HCT116 (cell line): Measurements from ENCODE around the gene RENBP. TPM values are rescaled to one million over a fixed set of nuclear protein-coding genes. Genes with fewer than 3 reads are reported as not detected.

Experiments
- ATAC-seq: fragments of 200-7000 bp; cut with Tn5 transposase; 2 replicates; pipeline ENCODE4 v1.9.1; 2020; ENCODE audit warnings: mild to moderate bottlenecking, moderate library complexity
- BruUV-seq: library from RNA; stranded (reverse); fragments of 400-500 nt; replicated peaks from 2 replicates; lab custom pipeline; 2021; lab: Mats Ljungman, UMichigan
- CTCF ChIA-PET: fragments of 300-600 bp; sonication (Branson Sonifier 250); formaldehyde crosslinking; loops from one replicate; lab custom pipeline; 2021; ENCODE audit warnings: antibody characterized with exemption; lab: Charles Lee
- POLR2A ChIA-PET: fragments of 300-600, 350-600 bp; sonication (Branson Sonifier 250); formaldehyde crosslinking; loops from one replicate; lab custom pipeline; 2021; ENCODE audit warnings: antibody characterized with exemption; lab: Charles Lee
- RAD21 ChIA-PET, 2 experiments: fragments of 300-600 bp; sonication (Branson Sonifier 250); formaldehyde crosslinking; loops; one replicate each; lab custom pipeline; 2023; ENCODE audit warnings: low total read pairs in 2 of 2; ENCODE audit not compliant: uncharacterized antibody in 2 of 2, unreplicated experiment in 2 of 2, low non-redundant PET in 1 of 2; lab: Charles Lee
- DNase-seq: peaks from one replicate; pipeline ENCODE4 v3.0.0-alpha.2; 2010; ENCODE audit warnings: low read depth, low spot score
- H2AFZ ChIP-seq: fragments of 200-600 bp; shearing (Covaris generic), sonication (generic); 2 replicates; pipeline ENCODE4 v1.6.1; 2017; ENCODE audit warnings: low read depth, mixed run types, mixed read lengths, antibody characterized with exemption, low read length; ENCODE audit not compliant: poor library complexity, severe bottlenecking
- H3K27ac ChIP-seq: 2 replicates; pipeline ENCODE4 v1.5.1; 2012; ENCODE audit warnings: low read depth, low read length
- H3K27me3 ChIP-seq: fragments of 200-600 bp; sonication (generic); 2 replicates; pipeline ENCODE4 v1.6.1; 2016; ENCODE audit warnings: mixed run types, low read length, mixed read lengths; ENCODE audit not compliant: insufficient read depth
- H3K36me3 ChIP-seq, 2 experiments: fragments of 200-500 bp in 1 of 2; fragments of 200-600 bp in 1 of 2; sonication (Bioruptor generic) in 1 of 2; sonication (generic) in 1 of 2; 2 replicates each; pipeline versions ENCODE4 v1.5.1 to v1.6.1; 2014 to 2016; ENCODE audit warnings: low read length in 2 of 2, inconsistent platforms in 1 of 2, mixed read lengths in 1 of 2, mixed run types in 1 of 2; ENCODE audit not compliant: insufficient read depth in 2 of 2, control insufficient read depth in 1 of 2
- H3K4me1 ChIP-seq, 2 experiments: fragments of 200-600 bp in 1 of 2; sonication (generic) in 1 of 2; 2 replicates each; pipeline versions ENCODE4 v1.5.1 to v1.6.1; 2012 to 2017; ENCODE audit warnings: low read length in 2 of 2, inconsistent platforms in 1 of 2, mild to moderate bottlenecking in 1 of 2, mixed read lengths in 1 of 2, mixed run types in 1 of 2, moderate library complexity in 1 of 2; ENCODE audit not compliant: insufficient read depth in 2 of 2, control insufficient read depth in 1 of 2
- H3K4me2 ChIP-seq: fragments of 200-600 bp; sonication (generic); 2 replicates; pipeline ENCODE4 v1.6.1; 2017; ENCODE audit warnings: mixed run types, low read length, mixed read lengths
- H3K4me3 ChIP-seq, 2 experiments: fragments of 200-600 bp in 1 of 2; sonication (generic) in 1 of 2; replicated peaks in 1 of 2; 2 replicates each; pipeline ENCODE4 v1.5.1; 2011 to 2016; ENCODE audit warnings: low read length in 2 of 2, control low read depth in 1 of 2, low read depth in 1 of 2, mild to moderate bottlenecking in 1 of 2, mixed read lengths in 1 of 2, mixed run types in 1 of 2
- H3K79me2 ChIP-seq: fragments of 200-600 bp; sonication (generic); 2 replicates; pipeline ENCODE4 v1.6.1; 2017; ENCODE audit warnings: mild to moderate bottlenecking, mixed run types, low read length, moderate library complexity, mixed read lengths; ENCODE audit not compliant: insufficient read depth
- H3K9ac ChIP-seq: fragments of 200-600 bp; sonication (generic); 2 replicates; pipeline ENCODE4 v1.6.1; 2016; ENCODE audit warnings: low read length, mixed read lengths
- H3K9me2 ChIP-seq: fragments of 200-600 bp; sonication (generic), shearing (Covaris generic); 2 replicates; pipeline ENCODE4 v1.6.1; 2017; ENCODE audit warnings: mixed run types, mild to moderate bottlenecking, moderate library complexity; ENCODE audit not compliant: insufficient read depth
- H3K9me3 ChIP-seq, 2 experiments: fragments of 200-500 bp in 1 of 2; fragments of 200-600 bp in 1 of 2; sonication (Bioruptor generic) in 1 of 2; sonication (generic) in 1 of 2; 2 replicates each; pipeline ENCODE4 v1.6.1; 2014 to 2017; ENCODE audit warnings: low read length in 2 of 2, mixed read lengths in 2 of 2, inconsistent platforms in 1 of 2, low read depth in 1 of 2, mild to moderate bottlenecking in 1 of 2, mixed run types in 1 of 2, moderate library complexity in 1 of 2; ENCODE audit not compliant: control insufficient read depth in 1 of 2, insufficient read depth in 1 of 2
- H4K20me1 ChIP-seq: fragments of 200-600 bp; sonication (generic), shearing (Covaris generic); 2 replicates; pipeline ENCODE4 v1.6.1; 2017; ENCODE audit warnings: mixed run types, mild to moderate bottlenecking, moderate library complexity; ENCODE audit not compliant: insufficient read depth
- CBX3 ChIP-seq: IDR thresholded peaks from 2 replicates; pipeline ENCODE4 v1.6.1; 2012; ENCODE audit warnings: low read depth
- EGR1 ChIP-seq: IDR thresholded peaks from 2 replicates; pipeline ENCODE4 v1.6.1; 2012; ENCODE audit warnings: low read depth
- FOSL1 ChIP-seq: IDR thresholded peaks from 2 replicates; pipeline ENCODE4 v1.6.1; 2012; ENCODE audit warnings: low read depth
- MAX ChIP-seq: IDR thresholded peaks from 2 replicates; pipeline ENCODE4 v1.6.1; 2012
- POLR2AphosphoS5 ChIP-seq: IDR thresholded peaks from 2 replicates; pipeline ENCODE4 v1.6.1; 2011; ENCODE audit warnings: mild to moderate bottlenecking, low read depth, low read length, moderate library complexity
- REST ChIP-seq: IDR thresholded peaks from 2 replicates; pipeline ENCODE4 v1.6.1; 2012; ENCODE audit warnings: low read depth
- ZBTB33 ChIP-seq: IDR thresholded peaks from 2 replicates; pipeline ENCODE4 v1.6.1; 2011; ENCODE audit warnings: mild to moderate bottlenecking, low read length, moderate library complexity; ENCODE audit not compliant: insufficient replicate concordance; ENCODE audit errors: extremely low read depth
- ZFX ChIP-seq: fragments of 450-650 bp; IDR thresholded peaks from 2 replicates; pipeline ENCODE4 v1.6.1; 2017
- intact Hi-C: fragments of 100-400 bp; cut with micrococcal nuclease; formaldehyde crosslinking; loops from 2 replicates; pipeline ENCODE4 v1.10.0; 2022
- total RNA-seq: library from RNA; stranded (reverse); gene quantifications from one replicate; pipeline ENCODE4 v1.2.1, GENCODE V29; 2021; ENCODE audit not compliant: unreplicated experiment
- TF ChIP-seq, protein P1 (sequence below), 3 experiments: fragments of 200-600 bp in 1 of 3; sonication (generic) in 1 of 3; IDR thresholded peaks in 2 of 3; conservative IDR thresholded peaks in 1 of 3; 2 replicates each; pipeline ENCODE4 v1.5.1; 2012 to 2017; ENCODE audit warnings: low read depth in 2 of 3, low read length in 2 of 3, antibody characterized with exemption in 1 of 3, borderline replicate concordance in 1 of 3, control low read depth in 1 of 3, mild to moderate bottlenecking in 1 of 3, mixed read lengths in 1 of 3, mixed run types in 1 of 3, moderate library complexity in 1 of 3; ENCODE audit not compliant: insufficient read depth in 1 of 3
- TF ChIP-seq, protein P2 (sequence below): IDR thresholded peaks from 2 replicates; pipeline ENCODE4 v1.6.1; 2012

Gene RENBP
- total RNA-seq, 1 experiment from 2014 or later, result 1.3 TPM

- no peak for DNase-seq
- ChIA-PET POLR2A (no interaction called here), CTCF (no interaction called here), RAD21 (no interaction called here)
- Histone ChIP-seq H2AFZ (no peak overlapping the region), H3K4me2 (no peak overlapping the region), H3K36me3 (no peaks in the 10 kb centered on the region), H3K27ac (no peak overlapping the region), H3K79me2 (no peaks in the 10 kb centered on the region), H3K9me3 (no peaks in the 10 kb centered on the region), H3K9ac (no peak overlapping the region), H3K27me3 (no peaks in the 10 kb centered on the region), H4K20me1 (no peaks in the 10 kb centered on the region), H3K9me2 (no peaks in the 10 kb centered on the region), H3K4me3 (no peak overlapping the region), H3K4me1 (peaks cover 0 to 10% of the 10 kb centered on the region in 2 experiments; a peak in 1 of 4 replicates)
- intact Hi-C loops, result no loop called here
- no peak for ATAC-seq
- no TSS peak for BruUV-seq
- no peak for TF ChIP-seq CBX3
- TF ChIP-seq ZBTB33, result no peak
- TF ChIP-seq FOSL1, result no peak
- TF ChIP-seq EGR1, result no peak
- no peak for TF ChIP-seq POLR2AphosphoS5
- TF ChIP-seq, protein P1, sequence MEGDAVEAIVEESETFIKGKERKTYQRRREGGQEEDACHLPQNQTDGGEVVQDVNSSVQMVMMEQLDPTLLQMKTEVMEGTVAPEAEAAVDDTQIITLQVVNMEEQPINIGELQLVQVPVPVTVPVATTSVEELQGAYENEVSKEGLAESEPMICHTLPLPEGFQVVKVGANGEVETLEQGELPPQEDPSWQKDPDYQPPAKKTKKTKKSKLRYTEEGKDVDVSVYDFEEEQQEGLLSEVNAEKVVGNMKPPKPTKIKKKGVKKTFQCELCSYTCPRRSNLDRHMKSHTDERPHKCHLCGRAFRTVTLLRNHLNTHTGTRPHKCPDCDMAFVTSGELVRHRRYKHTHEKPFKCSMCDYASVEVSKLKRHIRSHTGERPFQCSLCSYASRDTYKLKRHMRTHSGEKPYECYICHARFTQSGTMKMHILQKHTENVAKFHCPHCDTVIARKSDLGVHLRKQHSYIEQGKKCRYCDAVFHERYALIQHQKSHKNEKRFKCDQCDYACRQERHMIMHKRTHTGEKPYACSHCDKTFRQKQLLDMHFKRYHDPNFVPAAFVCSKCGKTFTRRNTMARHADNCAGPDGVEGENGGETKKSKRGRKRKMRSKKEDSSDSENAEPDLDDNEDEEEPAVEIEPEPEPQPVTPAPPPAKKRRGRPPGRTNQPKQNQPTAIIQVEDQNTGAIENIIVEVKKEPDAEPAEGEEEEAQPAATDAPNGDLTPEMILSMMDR (IDR thresholded peaks at IDR 0.05 in 2 of 3, conservative IDR thresholded peaks at IDR 0.05 in 1 of 3; ENCODE audit: borderline replicate concordance in 1 of 3, insufficient read depth in 1 of 3, low read depth in 2 of 3, low read length in 2 of 3), result no peak
- no peak for TF ChIP-seq ZFX
- no peak for TF ChIP-seq MAX
- TF ChIP-seq, protein P2, sequence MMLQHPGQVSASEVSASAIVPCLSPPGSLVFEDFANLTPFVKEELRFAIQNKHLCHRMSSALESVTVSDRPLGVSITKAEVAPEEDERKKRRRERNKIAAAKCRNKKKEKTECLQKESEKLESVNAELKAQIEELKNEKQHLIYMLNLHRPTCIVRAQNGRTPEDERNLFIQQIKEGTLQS, result no peak
- no peak for TF ChIP-seq REST
These were observed 37.0 kb downstream of the RENBP start for GRCh38 chrX:153907456-153907855.
